Adrenal gland (tissue), 5 donors: ENCODE data around the gene IQSEC1.

Source experiments
- POLR2A ChIP-seq, 2 donors: fragments of 450-650 bp; IDR thresholded peaks; one replicate each; pipeline ENCODE4 v1.6.1; 2017; ENCODE audit warnings: antibody characterized with exemption in 2 of 2, mild to moderate bottlenecking in 2 of 2, moderate library complexity in 1 of 2
- TF ChIP-seq, protein P1 (sequence below), 6 experiments: fragments of 450-650 bp in 4 of 6; fragments of 200-600 bp in 2 of 6; sonication (generic) in 1 of 6; IDR thresholded peaks; 1 replicate in 5 of 6; 2 replicates in 1 of 6; pipeline versions ENCODE4 v1.5.1 to v1.8.0; 2016 to 2021; ENCODE audit warnings: antibody characterized with exemption in 6 of 6, mild to moderate bottlenecking in 2 of 6, moderate library complexity in 1 of 6
- donor health status: DM: no; HTN: no; CAD: no.

DNA sequence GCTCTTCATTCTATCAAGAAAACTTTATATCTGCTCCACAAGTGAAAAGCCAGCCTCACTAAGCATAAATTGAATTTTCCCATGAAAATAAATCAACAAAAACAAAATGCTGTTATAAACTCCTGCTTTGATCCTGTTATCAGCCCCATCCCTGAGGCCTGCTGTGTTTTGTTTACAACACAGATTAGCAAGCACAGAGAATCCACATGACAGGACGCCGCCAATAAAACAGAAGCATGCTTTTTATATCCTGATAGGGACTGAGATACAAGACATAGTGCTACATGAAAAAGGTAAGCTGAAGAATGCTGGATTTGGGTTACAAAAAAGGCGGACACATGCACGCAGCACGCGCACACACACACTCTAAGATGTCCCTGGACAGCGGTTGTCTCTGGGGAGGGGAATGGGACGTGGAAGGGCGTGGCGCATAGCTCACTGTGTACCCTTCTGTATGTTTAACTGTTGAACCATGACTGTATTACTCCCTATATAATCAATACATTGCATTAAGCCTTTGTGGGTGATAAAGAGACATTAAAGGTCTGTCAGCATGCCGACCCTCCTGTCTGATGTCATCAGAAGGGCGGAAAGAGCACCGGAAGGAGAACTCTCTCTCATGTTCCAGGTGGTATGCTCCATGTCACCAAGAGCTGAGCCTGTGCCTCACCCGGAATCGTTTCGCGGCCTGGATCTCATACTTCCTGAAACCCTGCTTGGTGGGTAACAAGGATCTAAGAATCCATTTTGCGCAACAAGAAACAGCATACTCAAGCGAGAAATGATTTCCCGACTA, 93.9 kb downstream of the IQSEC1 start:
- no peak for TF ChIP-seq POLR2A (IDR thresholded peaks at IDR 0.05)
- TF ChIP-seq, protein P1, sequence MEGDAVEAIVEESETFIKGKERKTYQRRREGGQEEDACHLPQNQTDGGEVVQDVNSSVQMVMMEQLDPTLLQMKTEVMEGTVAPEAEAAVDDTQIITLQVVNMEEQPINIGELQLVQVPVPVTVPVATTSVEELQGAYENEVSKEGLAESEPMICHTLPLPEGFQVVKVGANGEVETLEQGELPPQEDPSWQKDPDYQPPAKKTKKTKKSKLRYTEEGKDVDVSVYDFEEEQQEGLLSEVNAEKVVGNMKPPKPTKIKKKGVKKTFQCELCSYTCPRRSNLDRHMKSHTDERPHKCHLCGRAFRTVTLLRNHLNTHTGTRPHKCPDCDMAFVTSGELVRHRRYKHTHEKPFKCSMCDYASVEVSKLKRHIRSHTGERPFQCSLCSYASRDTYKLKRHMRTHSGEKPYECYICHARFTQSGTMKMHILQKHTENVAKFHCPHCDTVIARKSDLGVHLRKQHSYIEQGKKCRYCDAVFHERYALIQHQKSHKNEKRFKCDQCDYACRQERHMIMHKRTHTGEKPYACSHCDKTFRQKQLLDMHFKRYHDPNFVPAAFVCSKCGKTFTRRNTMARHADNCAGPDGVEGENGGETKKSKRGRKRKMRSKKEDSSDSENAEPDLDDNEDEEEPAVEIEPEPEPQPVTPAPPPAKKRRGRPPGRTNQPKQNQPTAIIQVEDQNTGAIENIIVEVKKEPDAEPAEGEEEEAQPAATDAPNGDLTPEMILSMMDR (IDR thresholded peaks at IDR 0.05), result no peak
